H9 (cell line): ENCODE results near the gene LAMB4. TPM values are rescaled to one million over a fixed set of nuclear protein-coding genes. Genes with fewer than 3 reads are reported as not detected.

Source experiments
- DNase-seq: peaks from one replicate; pipeline ENCODE4 v3.0.0-alpha.2; 2017
- H2AFZ ChIP-seq: one replicate; pipeline ENCODE4 v1.6.1; 2013; ENCODE audit warnings: mild to moderate bottlenecking, low read length, control low read depth, moderate library complexity
- H2AK5ac ChIP-seq: 2 replicates; pipeline ENCODE4 v1.6.1; 2013; ENCODE audit warnings: low read length, control low read depth, mixed read lengths; ENCODE audit not compliant: insufficient read length
- H2BK120ac ChIP-seq: one replicate; pipeline ENCODE4 v1.6.1; 2013; ENCODE audit warnings: low read depth, mild to moderate bottlenecking, low read length, control low read depth, inconsistent platforms; ENCODE audit not compliant: poor library complexity, severe bottlenecking
- H2BK12ac ChIP-seq: 2 replicates; pipeline ENCODE4 v1.6.1; 2013; ENCODE audit warnings: low read length, control low read depth, mixed read lengths, low read depth; ENCODE audit not compliant: insufficient read length
- H2BK15ac ChIP-seq: 2 replicates; pipeline ENCODE4 v1.6.1; 2013; ENCODE audit warnings: low read depth, low read length, control low read depth
- H2BK20ac ChIP-seq: one replicate; pipeline ENCODE4 v1.6.1; 2013; ENCODE audit warnings: low read depth, mild to moderate bottlenecking, low read length, control low read depth, inconsistent platforms; ENCODE audit not compliant: poor library complexity, severe bottlenecking
- H2BK5ac ChIP-seq: 2 replicates; pipeline ENCODE4 v1.6.1; 2013; ENCODE audit warnings: low read length, control low read depth, mixed read lengths; ENCODE audit not compliant: insufficient read length
- H3K14ac ChIP-seq: 2 replicates; pipeline ENCODE4 v1.6.1; 2013; ENCODE audit warnings: low read length, control low read depth; ENCODE audit not compliant: insufficient read depth
- H3K18ac ChIP-seq: 2 replicates; pipeline ENCODE4 v1.6.1; 2013; ENCODE audit warnings: low read depth, mild to moderate bottlenecking, mixed read lengths, low read length, control low read depth; ENCODE audit not compliant: insufficient read length
- H3K23ac ChIP-seq: 2 replicates; pipeline ENCODE4 v1.6.1; 2013; ENCODE audit warnings: low read length, control low read depth, mixed read lengths, low read depth; ENCODE audit not compliant: insufficient read length
- H3K23me2 ChIP-seq: 2 replicates; pipeline ENCODE4 v1.6.1; 2013; ENCODE audit warnings: low read depth, mild to moderate bottlenecking, mixed read lengths, low read length, control low read depth; ENCODE audit not compliant: insufficient read length, poor library complexity, severe bottlenecking
- H3K27ac ChIP-seq: 2 replicates; pipeline ENCODE4 v1.5.1; 2013; ENCODE audit warnings: low read length, control low read depth, mixed read lengths, low read depth; ENCODE audit not compliant: insufficient read length
- H3K27me3 ChIP-seq: 2 replicates; pipeline ENCODE4 v1.6.1; 2013; ENCODE audit warnings: low read length, control low read depth, inconsistent platforms; ENCODE audit not compliant: insufficient read depth
- H3K4ac ChIP-seq: 2 replicates; pipeline ENCODE4 v1.6.1; 2013; ENCODE audit warnings: low read depth, mild to moderate bottlenecking, control low read depth, inconsistent platforms, low read length, moderate library complexity
- H3K4me1 ChIP-seq: 2 replicates; pipeline ENCODE4 v1.6.1; 2013; ENCODE audit warnings: low read length, control low read depth, inconsistent platforms; ENCODE audit not compliant: insufficient read depth
- H3K4me2 ChIP-seq: 2 replicates; pipeline ENCODE4 v1.6.1; 2013; ENCODE audit warnings: low read length, control low read depth, mixed read lengths; ENCODE audit not compliant: insufficient read length, insufficient read depth
- H3K56ac ChIP-seq: 2 replicates; pipeline ENCODE4 v1.6.1; 2013; ENCODE audit warnings: low read depth, mild to moderate bottlenecking, mixed read lengths, low read length, control low read depth; ENCODE audit not compliant: insufficient read length
- H3K79me1 ChIP-seq: 2 replicates; pipeline ENCODE4 v1.6.1; 2013; ENCODE audit warnings: low read depth, mild to moderate bottlenecking, moderate library complexity, low read length, control low read depth, inconsistent platforms; ENCODE audit not compliant: insufficient read depth, poor library complexity, severe bottlenecking
- H3K79me2 ChIP-seq: 2 replicates; pipeline ENCODE4 v1.6.1; 2013; ENCODE audit warnings: low read length, control low read depth, inconsistent platforms; ENCODE audit not compliant: insufficient read depth
- H3K9ac ChIP-seq: 2 replicates; pipeline ENCODE4 v1.6.1; 2013; ENCODE audit warnings: low read length, control low read depth, mixed read lengths; ENCODE audit not compliant: insufficient read length; ENCODE audit errors: extremely low read depth
- H3K9me3 ChIP-seq: one replicate; pipeline ENCODE4 v1.6.1; 2013; ENCODE audit warnings: low read depth, low read length, inconsistent platforms; ENCODE audit not compliant: control insufficient read depth
- H3T11ph ChIP-seq: one replicate; pipeline ENCODE4 v1.6.1; 2013; ENCODE audit warnings: mild to moderate bottlenecking, low read length, control low read depth, inconsistent platforms
- H4K20me1 ChIP-seq: one replicate; pipeline ENCODE4 v1.6.1; 2013; ENCODE audit not compliant: control insufficient read depth, insufficient read length, insufficient read depth
- H4K5ac ChIP-seq: 2 replicates; pipeline ENCODE4 v1.6.1; 2013; ENCODE audit warnings: low read depth, mild to moderate bottlenecking, mixed read lengths, low read length, control low read depth; ENCODE audit not compliant: insufficient read length
- H4K8ac ChIP-seq: replicated peaks from 2 replicates; pipeline ENCODE4 v1.6.1; 2013; ENCODE audit warnings: low read length, control low read depth, mixed read lengths, low read depth; ENCODE audit not compliant: insufficient read length
- H4K91ac ChIP-seq: 2 replicates; pipeline ENCODE4 v1.6.1; 2013; ENCODE audit warnings: low read depth, mild to moderate bottlenecking, moderate library complexity, mixed read lengths, low read length, control low read depth; ENCODE audit not compliant: insufficient read length
- H3K27ac Mint-ChIP-seq, 3 experiments: 2 replicates in 2 of 3; 3 replicates in 1 of 3; pipeline ENCODE4 v1.8.0; 2020 to 2021; ENCODE audit warnings: mixed read lengths in 3 of 3, mild to moderate bottlenecking in 1 of 3, moderate library complexity in 1 of 3
- H3K27me3 Mint-ChIP-seq: 2 replicates; pipeline ENCODE4 v1.8.0; 2021; ENCODE audit warnings: low read depth, mild to moderate bottlenecking, moderate library complexity, mixed read lengths
- H3K36me3 Mint-ChIP-seq, 3 experiments: 2 replicates in 2 of 3; 3 replicates in 1 of 3; pipeline ENCODE4 v1.8.0; 2020 to 2021; ENCODE audit warnings: low read depth in 3 of 3, mixed read lengths in 3 of 3; ENCODE audit not compliant: insufficient read depth in 1 of 3
- H3K4me1 Mint-ChIP-seq, 2 experiments: 2 replicates each; pipeline ENCODE4 v1.8.0; 2020; ENCODE audit warnings: mixed read lengths in 2 of 2
- H3K4me3 Mint-ChIP-seq, 2 experiments: 2 replicates in 1 of 2; 3 replicates in 1 of 2; pipeline ENCODE4 v1.8.0; 2020 to 2021; ENCODE audit warnings: mild to moderate bottlenecking in 2 of 2, mixed read lengths in 2 of 2, moderate library complexity in 1 of 2
- H3K9me3 Mint-ChIP-seq, 2 experiments: 2 replicates in 1 of 2; 3 replicates in 1 of 2; pipeline ENCODE4 v1.8.0; 2020; ENCODE audit warnings: mild to moderate bottlenecking in 2 of 2, mixed read lengths in 2 of 2, moderate library complexity in 1 of 2
- CTCF ChIP-seq: fragments of 200-600 bp; sonication (generic); conservative IDR thresholded peaks from 3 replicates; pipeline ENCODE4 v1.8.0; 2021; ENCODE audit warnings: antibody characterized with exemption, mild to moderate bottlenecking
- total RNA-seq: library from RNA; stranded (reverse); gene quantifications from 2 replicates; pipeline ENCODE4 v1.2.1, GENCODE V29; 2021

LAMB4 gene
- total RNA-seq, 1 experiment from 2014 or later: not detected

GRCh38 chr7:108038986-108039385 lies 91.2 kb downstream of the LAMB4 start:
- no peak for TF ChIP-seq CTCF

More at GRCh38 chr7:108038986-108039385, 91.2 kb downstream of the LAMB4 start:
- Histone ChIP-seq H4K91ac (no peak overlapping the region), H3K23ac (no peak overlapping the region), H3K4me2 (no peak overlapping the region), H3K18ac (no peak overlapping the region), H4K20me1 (no peaks in the 10 kb centered on the region), H2BK5ac (no peak overlapping the region), H3K79me2 (no peaks in the 10 kb centered on the region), H2AK5ac (no peak overlapping the region), H3K4ac (no peak overlapping the region), H3K14ac (no peak overlapping the region), H3K79me1 (no peaks in the 10 kb centered on the region), H4K5ac (no peak overlapping the region), H2BK120ac (no peak overlapping the region), H4K8ac (no peak overlapping the region), H2AFZ (no peak overlapping the region), H3K23me2 (no peaks in the 10 kb centered on the region), H2BK15ac (no peak overlapping the region), H2BK12ac (no peak overlapping the region), H3K9ac (no peak overlapping the region), H3K4me1 (no peaks in the 10 kb centered on the region; the same call in 1 of the 2 replicates), H3T11ph (no peak overlapping the region), H2BK20ac (no peak overlapping the region), H3K56ac (no peak overlapping the region), H3K9me3 (no peaks in the 10 kb centered on the region), H3K27ac (no peak overlapping the region), H3K27me3 (no peaks in the 10 kb centered on the region)
- Mint-ChIP-seq H3K36me3 (no peaks in the 10 kb centered on the region), H3K9me3 (no peaks in the 10 kb centered on the region), H3K27ac (no peak overlapping the region; a peak in 1 of 7 replicates), H3K4me3 (no peak overlapping the region), H3K27me3 (no peaks in the 10 kb centered on the region), H3K4me1 (peaks cover 9 to 13% of the 10 kb centered on the region in 2 experiments)
- DNase-seq: no peak
